ENCODE data around the gene NUDT22.

NUDT22 gene

GRCh38 chr11:64275841-64276240 lies 49.8 kb downstream of the NUDT22 start:
- DNase-seq (ENCODE audit: low read depth), result no peak
- H3K4me3 ChIP-seq (ENCODE audit: low read depth, low read length), result no peak overlapping the region
- TF ChIP-seq CTCF (IDR thresholded peaks at IDR 0.05; ENCODE audit: low read depth, low read length, missing control alignments), result no peak

DNA sequence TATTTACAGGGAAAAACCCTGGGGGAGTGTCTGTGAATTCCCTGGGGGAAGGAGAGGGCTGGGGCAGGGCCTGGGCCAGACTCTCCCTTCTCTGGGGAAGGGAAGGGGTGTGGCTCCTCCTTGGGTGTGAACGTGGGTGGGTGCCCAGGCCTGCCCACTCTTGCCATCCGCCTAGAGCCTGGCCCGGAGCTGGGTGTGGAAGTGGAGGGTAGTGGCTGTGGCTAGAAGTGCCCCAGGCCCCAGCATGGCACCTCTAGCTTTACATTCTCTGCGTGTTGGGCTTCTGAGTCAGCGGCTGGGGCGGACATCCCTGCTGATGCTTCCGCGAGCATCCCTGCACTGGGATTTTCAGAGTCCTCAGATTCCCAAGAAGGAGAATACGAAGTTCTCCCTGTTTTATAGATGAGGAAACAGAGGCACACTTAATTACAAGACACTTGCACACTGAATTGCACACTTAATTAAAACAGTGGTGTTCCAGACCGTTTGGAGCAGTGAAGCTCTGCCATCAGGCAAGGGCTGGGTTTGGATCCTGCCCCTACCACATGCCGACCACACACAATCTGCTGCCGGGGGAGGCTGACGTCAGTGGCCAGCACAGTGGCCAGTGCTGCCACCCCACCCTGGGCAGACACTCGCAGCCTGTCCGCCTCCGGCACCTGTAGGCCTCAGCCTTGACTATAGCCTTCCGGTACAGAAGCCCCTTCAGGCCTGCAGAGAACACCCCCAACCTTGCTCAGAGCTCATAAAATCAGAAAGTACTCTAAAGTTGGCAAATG lies 50.8 kb downstream of the NUDT22 start:
- H3K4me3 ChIP-seq (ENCODE audit: low read depth, low read length), result no peak overlapping the region
- TF ChIP-seq CTCF (IDR thresholded peaks at IDR 0.05; ENCODE audit: low read depth, low read length, missing control alignments), result no peak
- DNase-seq (ENCODE audit: low read depth), result no peak

DNA sequence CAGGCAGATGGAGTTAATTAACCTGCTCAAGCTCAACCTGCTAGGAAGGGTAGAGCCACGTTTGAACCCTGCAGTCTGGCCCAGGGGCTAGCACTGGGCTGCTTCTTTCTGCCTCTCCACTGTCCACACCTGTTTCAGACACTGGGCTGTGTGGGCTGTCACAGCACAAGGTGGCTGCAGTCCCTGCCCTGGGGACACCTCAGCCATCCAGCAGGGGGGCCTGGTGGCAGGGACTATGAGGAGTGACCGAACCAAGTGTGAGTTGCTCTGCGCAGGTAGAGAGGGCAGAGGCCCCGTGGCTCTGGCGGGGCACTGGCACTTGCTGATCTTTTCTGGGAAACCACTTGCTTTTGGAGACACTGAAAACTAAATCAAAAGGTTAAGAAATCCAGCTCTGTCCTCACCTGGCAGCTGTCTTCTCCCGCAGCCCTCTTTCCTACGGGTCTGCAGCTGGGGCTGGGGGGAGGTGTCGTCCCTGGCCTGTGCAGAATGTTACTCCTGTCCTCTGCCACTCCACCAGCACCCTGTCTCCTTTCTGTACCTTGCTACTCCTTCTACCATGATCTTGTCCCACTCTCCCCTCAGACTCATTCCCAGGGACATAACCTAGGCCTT lies 52.6 kb downstream of the NUDT22 start:
- H3K4me3 ChIP-seq (ENCODE audit: low read depth, low read length), result no peak overlapping the region
- TF ChIP-seq CTCF (IDR thresholded peaks at IDR 0.05; ENCODE audit: low read depth, low read length, missing control alignments), result no peak
- no peak for DNase-seq (ENCODE audit: low read depth)

Data from GM12864 (cell line).